ENCODE results near the gene SLC6A8. TPM values are rescaled to one million over a fixed set of nuclear protein-coding genes. Genes with fewer than 3 reads are reported as not detected.
"Not testable (repeated sequence)": the region's sequence is repeated elsewhere in the genome, so short reads cannot be mapped to it uniquely, and the experiment has no call there.

SLC6A8 gene
- total and polyA plus RNA-seq, 9 donors: 14.6 to 49.1 (median 32.1) TPM

DNA sequence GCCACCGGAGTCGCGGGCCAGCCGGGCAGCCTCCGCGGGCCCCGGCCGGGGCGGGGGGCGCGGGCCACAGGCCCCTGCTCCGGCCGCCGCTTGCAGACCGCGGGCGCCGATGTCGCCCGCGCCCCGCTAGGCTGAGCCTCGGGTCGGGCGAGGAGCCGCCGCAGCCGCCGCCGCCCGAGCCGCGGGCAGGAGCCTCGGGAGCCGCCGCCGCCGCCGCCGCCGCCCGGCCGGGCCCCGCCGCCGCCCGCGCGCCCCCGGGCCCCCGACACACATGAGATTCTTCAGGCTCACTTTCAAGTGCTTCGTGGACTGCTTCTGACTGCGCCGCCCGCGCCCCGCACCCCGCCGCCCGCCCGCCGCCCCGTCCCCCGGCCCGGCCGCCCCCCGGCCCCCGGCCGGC, 345 bp downstream of the SLC6A8 start:
- 30% methylated on average over 53 of the region's 69 CpGs for WGBS (ENCODE audit: insufficient coverage)

DNA sequence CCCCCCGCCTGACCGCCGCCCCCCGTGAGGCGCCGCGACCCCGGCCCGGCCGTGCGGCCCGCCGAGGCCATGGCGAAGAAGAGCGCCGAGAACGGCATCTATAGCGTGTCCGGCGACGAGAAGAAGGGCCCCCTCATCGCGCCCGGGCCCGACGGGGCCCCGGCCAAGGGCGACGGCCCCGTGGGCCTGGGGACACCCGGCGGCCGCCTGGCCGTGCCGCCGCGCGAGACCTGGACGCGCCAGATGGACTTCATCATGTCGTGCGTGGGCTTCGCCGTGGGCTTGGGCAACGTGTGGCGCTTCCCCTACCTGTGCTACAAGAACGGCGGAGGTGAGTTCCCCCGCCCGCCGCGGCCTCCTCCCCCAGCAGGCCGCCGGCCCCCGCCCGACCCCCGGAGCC, 780 bp downstream of the SLC6A8 start:
- DNase-seq: no peak
- Histone ChIP-seq H3K9me3 (replicated peaks; ENCODE audit: control insufficient read depth, low read depth, low read length) (peaks cover 2% of the 10 kb centered on the region), H3K4me1 (ENCODE audit: control insufficient read depth, insufficient read depth, low read length) (peaks cover 14% of the 10 kb centered on the region), H3K27ac (ENCODE audit: low read length) (no peak overlapping the region), H3K4me3 (ENCODE audit: low read length) (peak overlapping the region; percentile 10), H3K27me3 (ENCODE audit: control insufficient read depth, insufficient read depth, low read length) (peaks cover 5% of the 10 kb centered on the region), H3K36me3 (ENCODE audit: control insufficient read depth, insufficient read depth, low read length) (no peaks in the 10 kb centered on the region)
- WGBS (ENCODE audit: insufficient coverage): 34% methylated on average over 51 of the region's 57 CpGs

More for the DNA sequence above, 345 bp downstream of the SLC6A8 start:
- DNase-seq: no peak
- Histone ChIP-seq H3K4me3 (ENCODE audit: low read length) (no peak overlapping the region), H3K4me1 (ENCODE audit: control insufficient read depth, insufficient read depth, low read length) (peaks cover 14% of the 10 kb centered on the region), H3K27ac (ENCODE audit: low read length) (no peak overlapping the region), H3K9me3 (replicated peaks; ENCODE audit: control insufficient read depth, low read depth, low read length) (peaks cover 3% of the 10 kb centered on the region), H3K27me3 (ENCODE audit: control insufficient read depth, insufficient read depth, low read length) (peaks cover 5% of the 10 kb centered on the region), H3K36me3 (ENCODE audit: control insufficient read depth, insufficient read depth, low read length) (no peaks in the 10 kb centered on the region)

- Histone ChIP-seq H3K4me1 (ENCODE audit: control insufficient read depth, insufficient read depth, low read length) (peaks cover 14% of the 10 kb centered on the region), H3K4me3 (ENCODE audit: low read length) (peak overlapping the region; percentile 17), H3K36me3 (ENCODE audit: control insufficient read depth, insufficient read depth, low read length) (no peaks in the 10 kb centered on the region), H3K27ac (ENCODE audit: low read length) (no peak overlapping the region), H3K9me3 (replicated peaks; ENCODE audit: control insufficient read depth, low read depth, low read length) (no peaks in the 10 kb centered on the region), H3K27me3 (ENCODE audit: control insufficient read depth, insufficient read depth, low read length) (peaks cover 5% of the 10 kb centered on the region)
- peak; percentile 35 for DNase-seq
- 52% methylated on average over 32 of the region's 53 CpGs for WGBS (ENCODE audit: insufficient coverage)
Measured at GRCh38 chrX:153688911-153689590, 1.3 kb downstream of the SLC6A8 start.

- Histone ChIP-seq H3K36me3 (ENCODE audit: control insufficient read depth, insufficient read depth, low read length) (peaks cover 2% of the 10 kb centered on the region), H3K27ac (ENCODE audit: low read length) (no peak overlapping the region), H3K4me3 (ENCODE audit: low read length) (peak overlapping the region; percentile 17), H3K27me3 (ENCODE audit: control insufficient read depth, insufficient read depth, low read length) (peaks cover 5% of the 10 kb centered on the region), H3K4me1 (ENCODE audit: control insufficient read depth, insufficient read depth, low read length) (peaks cover 14% of the 10 kb centered on the region), H3K9me3 (replicated peaks; ENCODE audit: control insufficient read depth, low read depth, low read length) (no peaks in the 10 kb centered on the region)
- DNase-seq: no peak
- WGBS (ENCODE audit: insufficient coverage): 85% methylated on average over 18 of the region's 19 CpGs
Measured at GRCh38 chrX:153689654-153690465, 2.1 kb downstream of the SLC6A8 start.

GRCh38 chrX:153690466-153690865, 2.7 kb downstream of the SLC6A8 start:
- Histone ChIP-seq H3K27me3 (ENCODE audit: control insufficient read depth, insufficient read depth, low read length) (peaks cover 5% of the 10 kb centered on the region), H3K36me3 (ENCODE audit: control insufficient read depth, insufficient read depth, low read length) (peaks cover 4% of the 10 kb centered on the region), H3K9me3 (replicated peaks; ENCODE audit: control insufficient read depth, low read depth, low read length) (no peaks in the 10 kb centered on the region), H3K4me1 (ENCODE audit: control insufficient read depth, insufficient read depth, low read length) (peaks cover 14% of the 10 kb centered on the region), H3K27ac (ENCODE audit: low read length) (no peak overlapping the region), H3K4me3 (ENCODE audit: low read length) (no peak overlapping the region)
- DNase-seq: no peak
- WGBS (ENCODE audit: insufficient coverage): 78% methylated on average over 8 of the region's 14 CpGs

DNA sequence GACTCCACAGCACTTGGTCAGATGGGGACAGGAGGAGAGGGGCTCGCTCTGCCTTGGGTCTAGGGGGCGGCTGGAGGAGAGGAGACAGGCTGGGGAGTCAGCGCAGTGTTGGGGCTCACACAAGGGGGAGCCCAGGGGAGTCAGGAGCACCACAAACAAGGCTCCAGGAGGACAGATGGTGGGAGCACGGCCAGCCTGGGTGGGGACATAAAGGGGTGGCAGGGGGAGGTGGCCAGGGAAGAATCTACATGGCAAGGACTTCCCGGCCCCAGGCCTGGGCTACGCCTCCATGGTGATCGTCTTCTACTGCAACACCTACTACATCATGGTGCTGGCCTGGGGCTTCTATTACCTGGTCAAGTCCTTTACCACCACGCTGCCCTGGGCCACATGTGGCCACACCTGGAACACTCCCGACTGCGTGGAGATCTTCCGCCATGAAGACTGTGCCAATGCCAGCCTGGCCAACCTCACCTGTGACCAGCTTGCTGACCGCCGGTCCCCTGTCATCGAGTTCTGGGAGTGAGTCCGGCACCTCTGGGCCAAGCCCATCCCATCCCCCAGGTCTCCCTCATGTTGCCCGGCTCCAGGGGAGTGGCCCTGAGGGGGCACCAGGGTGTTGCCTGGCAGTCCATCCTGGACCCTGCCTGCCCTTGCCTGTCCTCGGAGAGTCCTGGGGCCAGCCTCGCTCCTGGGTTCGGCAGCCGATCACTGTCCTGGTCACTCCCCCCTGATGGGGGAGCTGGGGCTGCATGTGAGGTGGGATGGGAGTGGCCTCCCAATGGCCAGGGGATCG, 3.5 kb downstream of the SLC6A8 start:
- 95% methylated on average over 12 of the region's 21 CpGs for WGBS (ENCODE audit: insufficient coverage)
- not testable (repeated sequence) for H3K27me3 ChIP-seq (ENCODE audit: control insufficient read depth, insufficient read depth, low read length); DNase-seq; H3K4me3 ChIP-seq (ENCODE audit: low read length); H3K27ac ChIP-seq (ENCODE audit: low read length); H3K9me3 ChIP-seq (replicated peaks; ENCODE audit: control insufficient read depth, low read depth, low read length); H3K36me3 ChIP-seq (ENCODE audit: control insufficient read depth, insufficient read depth, low read length)
- peaks cover 14% of the 10 kb centered on the region for H3K4me1 ChIP-seq (ENCODE audit: control insufficient read depth, insufficient read depth, low read length)

GRCh38 chrX:153692003-153692402, 4.3 kb downstream of the SLC6A8 start:
- H3K9me3 ChIP-seq (replicated peaks; ENCODE audit: control insufficient read depth, low read depth, low read length): no peaks in the 10 kb centered on the region
- H3K27ac ChIP-seq (ENCODE audit: low read length): no peak overlapping the region
- H3K4me1 ChIP-seq (ENCODE audit: control insufficient read depth, insufficient read depth, low read length): peaks cover 14% of the 10 kb centered on the region
- no peaks in the 10 kb centered on the region for H3K27me3 ChIP-seq (ENCODE audit: control insufficient read depth, insufficient read depth, low read length)
- H3K4me3 ChIP-seq (ENCODE audit: low read length): no peak overlapping the region
- H3K36me3 ChIP-seq (ENCODE audit: control insufficient read depth, insufficient read depth, low read length): peaks cover 11% of the 10 kb centered on the region
- no peak for DNase-seq
- WGBS (ENCODE audit: insufficient coverage): no CpG with 5 or more reads among the region's 4 CpGs

GRCh38 chrX:153692611-153693156, 5.0 kb downstream of the SLC6A8 start:
- Histone ChIP-seq H3K4me1 (ENCODE audit: control insufficient read depth, insufficient read depth, low read length) (peaks cover 11% of the 10 kb centered on the region), H3K9me3 (replicated peaks; ENCODE audit: control insufficient read depth, low read depth, low read length) (no peaks in the 10 kb centered on the region), H3K27ac (ENCODE audit: low read length) (no peak overlapping the region), H3K4me3 (ENCODE audit: low read length) (no peak overlapping the region), H3K27me3 (ENCODE audit: control insufficient read depth, insufficient read depth, low read length) (no peaks in the 10 kb centered on the region), H3K36me3 (ENCODE audit: control insufficient read depth, insufficient read depth, low read length) (peaks cover 14% of the 10 kb centered on the region)
- 67% methylated on average over 18 of the region's 24 CpGs for WGBS (ENCODE audit: insufficient coverage)
- peak; percentile 23 for DNase-seq

- Histone ChIP-seq H3K9me3 (replicated peaks; ENCODE audit: control insufficient read depth, low read depth, low read length) (no peaks in the 10 kb centered on the region), H3K36me3 (ENCODE audit: control insufficient read depth, insufficient read depth, low read length) (peaks cover 14% of the 10 kb centered on the region), H3K4me1 (ENCODE audit: control insufficient read depth, insufficient read depth, low read length) (peaks cover 11% of the 10 kb centered on the region), H3K27ac (ENCODE audit: low read length) (no peak overlapping the region), H3K27me3 (ENCODE audit: control insufficient read depth, insufficient read depth, low read length) (no peaks in the 10 kb centered on the region), H3K4me3 (ENCODE audit: low read length) (no peak overlapping the region)
- 77% methylated on average over 24 of the region's 31 CpGs for WGBS (ENCODE audit: insufficient coverage)
- no peak for DNase-seq
Measured at GRCh38 chrX:153693216-153694086, 5.7 kb downstream of the SLC6A8 start.

Data from muscle of leg (tissue), 11 donors.